GM23248 (cell line): Measurements from ENCODE around the gene TNIK. TPM values are rescaled to one million over a fixed set of nuclear protein-coding genes. Genes with fewer than 3 reads are reported as not detected.
A peak's percentile ranks its signal among the peaks of the same experiment; 100 is the strongest.

Source experiments
- DNase-seq: peaks from one replicate; pipeline ENCODE4 v3.0.0-alpha.2; 2015
- H2AFZ ChIP-seq: fragments of 200-600 bp; sonication (generic); 2 replicates; pipeline ENCODE4 v1.6.1; 2016; ENCODE audit warnings: antibody characterized with exemption
- H3F3A ChIP-seq: fragments of 200-600 bp; sonication (generic); 2 replicates; pipeline ENCODE4 v1.6.1; 2016; ENCODE audit warnings: mild to moderate bottlenecking, antibody characterized with exemption, mixed run types; ENCODE audit not compliant: insufficient read depth
- H3K27ac ChIP-seq: fragments of 200-600 bp; sonication (generic); 2 replicates; pipeline ENCODE4 v1.5.1; 2016; ENCODE audit warnings: mild to moderate bottlenecking
- H3K27me3 ChIP-seq: fragments of 200-600 bp; sonication (generic); replicated peaks from 2 replicates; pipeline ENCODE4 v1.6.1; 2016; ENCODE audit warnings: mild to moderate bottlenecking; ENCODE audit not compliant: insufficient read depth
- H3K36me3 ChIP-seq: fragments of 200-600 bp; sonication (generic); 2 replicates; pipeline ENCODE4 v1.6.1; 2016; ENCODE audit warnings: low read depth, mild to moderate bottlenecking
- H3K4me1 ChIP-seq: fragments of 200-600 bp; sonication (generic); 2 replicates; pipeline ENCODE4 v1.6.1; 2016; ENCODE audit warnings: mild to moderate bottlenecking; ENCODE audit not compliant: insufficient read depth
- H3K4me2 ChIP-seq: fragments of 200-600 bp; sonication (generic); one replicate; pipeline ENCODE4 v1.6.1; 2016; ENCODE audit warnings: mild to moderate bottlenecking; ENCODE audit not compliant: unreplicated experiment
- H3K4me3 ChIP-seq: fragments of 200-600 bp; sonication (generic); 2 replicates; pipeline ENCODE4 v1.5.1; 2016; ENCODE audit warnings: mild to moderate bottlenecking
- H3K79me2 ChIP-seq: fragments of 200-600 bp; sonication (generic); 2 replicates; pipeline ENCODE4 v1.6.1; 2016; ENCODE audit warnings: mild to moderate bottlenecking; ENCODE audit not compliant: insufficient read depth
- H3K9ac ChIP-seq: fragments of 200-600 bp; sonication (generic); 2 replicates; pipeline ENCODE4 v1.6.1; 2016; ENCODE audit warnings: mild to moderate bottlenecking
- H3K9me2 ChIP-seq: fragments of 200-600 bp; sonication (generic); 2 replicates; pipeline ENCODE4 v1.6.1; 2016; ENCODE audit warnings: mixed run types, mild to moderate bottlenecking, moderate library complexity; ENCODE audit not compliant: insufficient read depth
- H3K9me3 ChIP-seq: fragments of 200-600 bp; sonication (generic); one replicate; pipeline ENCODE4 v1.6.1; 2017; ENCODE audit warnings: low read depth
- H4K20me1 ChIP-seq: fragments of 200-600 bp; sonication (generic); 2 replicates; pipeline ENCODE4 v1.6.0; 2016; ENCODE audit not compliant: insufficient read depth
- EZH2 ChIP-seq: fragments of 200-600 bp; sonication (generic); IDR thresholded peaks from 2 replicates; pipeline ENCODE4 v1.6.1; 2018; ENCODE audit warnings: antibody characterized with exemption, mild to moderate bottlenecking; ENCODE audit not compliant: insufficient read depth, poor library complexity, severe bottlenecking
- EZH2phosphoT487 ChIP-seq: fragments of 200-600 bp; sonication (generic); IDR thresholded peaks from 2 replicates; pipeline ENCODE4 v1.6.1; 2018; ENCODE audit warnings: antibody characterized with exemption, moderate library complexity, mild to moderate bottlenecking, low read depth; ENCODE audit not compliant: insufficient read depth
- WGBS, 2 experiments: methylation state at CpG; one replicate each; pipeline ENCODE4 v1.1.6; 2015 to 2017; ENCODE audit warnings: low lambda C conversion rate in 2 of 2, low coverage in 1 of 2; ENCODE audit errors: missing lambda C conversion rate in 2 of 2; 5-methylcytosine and 5-hydroxymethylcytosine counted together
- in situ Hi-C: fragments of 300-500 bp; cut with MboI; formaldehyde crosslinking; loops from 2 replicates; pipeline ENCODE4 v1.15.0; 2020
- polyA plus RNA-seq: library from polyadenylated mRNA; unstranded; fragments of >200 nt; fragmentation: Nextera tagmentation; extraction: Ambion mirVana; gene quantifications from 2 replicates; pipeline ENCODE4 v1.2.1, GENCODE V29; 2016
- total RNA-seq: library from RNA; depleted of rRNA; stranded (reverse); fragments of >200 nt; shearing (Covaris generic); gene quantifications from 2 replicates; pipeline ENCODE4 v1.2.3, GENCODE V29; 2014

Gene TNIK
- total and polyA plus RNA-seq, 2 experiments from 2014 or later, result 0.80 to 2.3 TPM

- 87 to 89% methylated on average over 4 of the region's 4 CpGs for WGBS, 2 experiments
- H3K27me3 ChIP-seq, result peaks cover 5% of the 10 kb centered on the region; the same call in 1 of the 2 replicates
- no peak overlapping the region for H3K9ac ChIP-seq
- H3K9me3 ChIP-seq, result no peaks in the 10 kb centered on the region
- H3K4me1 ChIP-seq, result peaks cover 16% of the 10 kb centered on the region
- no peak for DNase-seq
- H3K4me2 ChIP-seq, result no peak overlapping the region
- H3K9me2 ChIP-seq, result no peaks in the 10 kb centered on the region
- no peak overlapping the region for H3K27ac ChIP-seq
- no peaks in the 10 kb centered on the region for H3K36me3 ChIP-seq
- H3K4me3 ChIP-seq, result no peak overlapping the region
- in situ Hi-C loops, result no loop called here
- no peak overlapping the region for H2AFZ ChIP-seq
- H3K79me2 ChIP-seq, result no peaks in the 10 kb centered on the region
- no peaks in the 10 kb centered on the region for H4K20me1 ChIP-seq
- peaks cover 15% of the 10 kb centered on the region for H3F3A ChIP-seq
- TF ChIP-seq EZH2 (no peak), EZH2phosphoT487 (no peak)
These were observed 105.3 kb downstream of the TNIK start for GRCh38 chr3:171354706-171355582.

GRCh38 chr3:171354049-171354705 is 106.0 kb downstream of the TNIK start:
- in situ Hi-C loops, result no loop called here
- H3K4me1 ChIP-seq, result peaks cover 19% of the 10 kb centered on the region
- TF ChIP-seq EZH2phosphoT487 (no peak), EZH2 (no peak)
- no peak overlapping the region for H3K9ac ChIP-seq
- H3K36me3 ChIP-seq, result no peaks in the 10 kb centered on the region
- peaks cover 5% of the 10 kb centered on the region; the same call in 1 of the 2 replicates for H3K27me3 ChIP-seq
- no peaks in the 10 kb centered on the region for H4K20me1 ChIP-seq
- DNase-seq, result no peak
- H3F3A ChIP-seq, result peaks cover 15% of the 10 kb centered on the region
- H3K9me3 ChIP-seq, result no peaks in the 10 kb centered on the region
- H2AFZ ChIP-seq, result no peak overlapping the region
- H3K9me2 ChIP-seq, result no peaks in the 10 kb centered on the region
- H3K4me2 ChIP-seq, result no peak overlapping the region
- no peak overlapping the region for H3K4me3 ChIP-seq
- 97% methylated on average over 5 of the region's 5 CpGs for WGBS, 2 experiments
- no peaks in the 10 kb centered on the region for H3K79me2 ChIP-seq
- H3K27ac ChIP-seq, result no peak overlapping the region

GRCh38 chr3:171353423-171353822 is 106.8 kb downstream of the TNIK start:
- peaks cover 5% of the 10 kb centered on the region; the same call in 1 of the 2 replicates for H3K27me3 ChIP-seq
- peak; percentile 28 for DNase-seq
- peaks cover 21% of the 10 kb centered on the region for H3K4me1 ChIP-seq
- H3K9me3 ChIP-seq, result no peaks in the 10 kb centered on the region
- no peak overlapping the region for H3K4me3 ChIP-seq
- no peaks in the 10 kb centered on the region for H3K9me2 ChIP-seq
- TF ChIP-seq EZH2 (no peak), EZH2phosphoT487 (no peak)
- no peaks in the 10 kb centered on the region for H4K20me1 ChIP-seq
- no peak overlapping the region for H3K27ac ChIP-seq
- no peak overlapping the region for H3K4me2 ChIP-seq
- H3F3A ChIP-seq, result peaks cover 15% of the 10 kb centered on the region
- no peaks in the 10 kb centered on the region for H3K79me2 ChIP-seq
- in situ Hi-C loops, result no loop called here
- H3K36me3 ChIP-seq, result no peaks in the 10 kb centered on the region
- no peak overlapping the region for H2AFZ ChIP-seq
- 95 to 96% methylated on average over 4 of the region's 4 CpGs for WGBS, 2 experiments
- H3K9ac ChIP-seq, result no peak overlapping the region

- H3K79me2 ChIP-seq, result no peaks in the 10 kb centered on the region
- in situ Hi-C loops, result no loop called here
- no peaks in the 10 kb centered on the region for H3K9me2 ChIP-seq
- H3K36me3 ChIP-seq, result no peaks in the 10 kb centered on the region
- no peak overlapping the region for H2AFZ ChIP-seq
- H3K27ac ChIP-seq, result no peak overlapping the region
- no peak overlapping the region for H3K9ac ChIP-seq
- peaks cover 31% of the 10 kb centered on the region for H3K4me1 ChIP-seq
- H4K20me1 ChIP-seq, result no peaks in the 10 kb centered on the region
- peaks cover 21% of the 10 kb centered on the region for H3F3A ChIP-seq
- no peak overlapping the region for H3K4me2 ChIP-seq
- peaks cover 5% of the 10 kb centered on the region; the same call in 1 of the 2 replicates for H3K27me3 ChIP-seq
- 94 to 96% methylated on average over 2 of the region's 2 CpGs for WGBS, 2 experiments
- H3K9me3 ChIP-seq, result no peaks in the 10 kb centered on the region
- TF ChIP-seq EZH2, result no peak
- TF ChIP-seq EZH2phosphoT487, result no peak
- no peak for DNase-seq
- H3K4me3 ChIP-seq, result no peak overlapping the region
These were observed 107.7 kb downstream of the TNIK start for GRCh38 chr3:171352387-171352935.
